ENCODE measurements around the gene IKZF2.

Gene IKZF2

DNA sequence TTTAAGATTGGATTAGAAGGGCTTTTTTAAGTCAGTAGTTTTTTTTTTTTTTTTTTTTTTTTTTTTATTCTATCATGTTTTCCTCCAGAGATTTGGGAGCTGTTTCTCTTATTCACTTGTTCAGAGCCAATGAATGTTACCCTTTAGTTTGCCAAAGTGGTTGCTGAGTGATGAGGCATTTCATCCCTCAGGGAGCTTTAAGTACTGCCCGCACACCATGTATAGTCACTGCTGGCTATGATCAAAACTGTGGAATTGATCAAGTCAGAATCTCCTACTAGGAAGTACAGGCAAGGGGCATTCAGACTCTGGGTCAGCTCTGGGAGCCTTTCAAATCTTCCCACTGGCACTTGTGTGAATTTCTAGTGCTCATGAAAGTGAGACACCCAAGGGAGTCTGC is 201.6 kb downstream of the IKZF2 start:
- TF ChIP-seq, protein P1, sequence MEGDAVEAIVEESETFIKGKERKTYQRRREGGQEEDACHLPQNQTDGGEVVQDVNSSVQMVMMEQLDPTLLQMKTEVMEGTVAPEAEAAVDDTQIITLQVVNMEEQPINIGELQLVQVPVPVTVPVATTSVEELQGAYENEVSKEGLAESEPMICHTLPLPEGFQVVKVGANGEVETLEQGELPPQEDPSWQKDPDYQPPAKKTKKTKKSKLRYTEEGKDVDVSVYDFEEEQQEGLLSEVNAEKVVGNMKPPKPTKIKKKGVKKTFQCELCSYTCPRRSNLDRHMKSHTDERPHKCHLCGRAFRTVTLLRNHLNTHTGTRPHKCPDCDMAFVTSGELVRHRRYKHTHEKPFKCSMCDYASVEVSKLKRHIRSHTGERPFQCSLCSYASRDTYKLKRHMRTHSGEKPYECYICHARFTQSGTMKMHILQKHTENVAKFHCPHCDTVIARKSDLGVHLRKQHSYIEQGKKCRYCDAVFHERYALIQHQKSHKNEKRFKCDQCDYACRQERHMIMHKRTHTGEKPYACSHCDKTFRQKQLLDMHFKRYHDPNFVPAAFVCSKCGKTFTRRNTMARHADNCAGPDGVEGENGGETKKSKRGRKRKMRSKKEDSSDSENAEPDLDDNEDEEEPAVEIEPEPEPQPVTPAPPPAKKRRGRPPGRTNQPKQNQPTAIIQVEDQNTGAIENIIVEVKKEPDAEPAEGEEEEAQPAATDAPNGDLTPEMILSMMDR (IDR thresholded peaks at IDR 0.05) = no peak
